DMS153 treated with DMSO at 0.1 percent for 48 hours (cell line): ENCODE results near the gene GNA12.

Source experiments
- DNase-seq: peaks from one replicate; lab custom pipeline; 2025; ENCODE audit not compliant: unreplicated experiment; lab: John Stamatoyannopoulos, UW

The GNA12 gene

DNA sequence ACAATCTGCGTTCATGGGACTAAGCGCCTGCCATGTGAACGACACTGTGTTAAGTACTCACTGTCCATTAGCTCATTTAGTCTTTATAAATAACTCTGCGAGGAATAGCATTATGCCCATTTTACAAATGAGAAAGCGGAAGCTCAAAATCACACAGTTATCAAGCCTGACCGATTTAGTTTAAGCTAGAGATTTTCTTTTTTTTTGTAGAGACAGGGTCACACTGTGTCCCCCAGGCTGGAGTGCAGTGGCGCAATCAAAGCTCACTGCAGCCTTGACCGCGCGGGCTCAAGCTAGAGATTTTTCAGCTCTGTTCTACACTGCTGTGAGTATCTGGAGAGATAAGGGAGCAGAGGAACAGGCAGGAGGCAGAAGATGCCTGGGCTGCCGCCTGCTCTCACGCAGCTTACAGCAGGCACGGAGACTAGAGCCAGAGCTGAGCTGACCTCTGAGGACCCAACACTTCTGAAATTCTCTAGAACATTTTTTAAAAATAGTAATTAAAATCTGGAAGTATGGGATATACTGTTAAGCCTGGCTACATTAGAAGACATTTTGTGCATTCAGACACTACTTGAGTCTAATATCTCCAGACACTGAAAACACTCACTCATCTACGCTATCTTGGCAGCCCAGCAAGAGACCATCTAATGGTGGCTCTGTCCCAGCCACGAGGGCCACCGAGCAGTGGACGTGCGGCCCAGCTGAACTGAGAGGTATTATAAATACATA is 38.7 kb downstream of the GNA12 start:
- no peak for DNase-seq

DNA sequence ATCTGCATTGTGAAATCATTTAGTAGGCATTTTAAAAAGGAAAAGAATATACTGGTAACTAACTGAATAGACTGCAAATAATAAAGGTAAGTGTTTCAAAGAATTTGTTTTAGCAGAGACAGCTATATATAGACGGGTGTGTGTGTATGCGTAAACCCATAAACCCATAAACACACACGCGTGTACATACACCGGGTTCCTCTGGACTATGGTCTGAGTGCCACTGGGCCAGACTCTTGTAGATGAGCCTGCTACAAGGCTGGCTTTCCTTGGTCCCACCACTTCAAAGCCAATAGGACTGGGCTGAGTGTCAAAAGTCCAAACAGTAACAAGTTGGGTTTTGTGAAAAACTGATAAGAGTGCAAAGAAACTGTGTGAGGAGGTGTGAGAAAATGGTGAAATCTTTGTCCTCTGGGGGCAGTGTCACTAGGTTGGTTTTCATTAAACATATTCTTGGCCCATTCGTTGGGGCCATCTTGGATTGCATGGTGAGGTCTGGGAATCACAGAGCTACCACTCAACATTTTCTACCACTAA is 39.8 kb downstream of the GNA12 start:
- no peak for DNase-seq

- DNase-seq = no peak
These were observed 40.4 kb downstream of the GNA12 start for GRCh38 chr7:2803755-2804154.

DNA sequence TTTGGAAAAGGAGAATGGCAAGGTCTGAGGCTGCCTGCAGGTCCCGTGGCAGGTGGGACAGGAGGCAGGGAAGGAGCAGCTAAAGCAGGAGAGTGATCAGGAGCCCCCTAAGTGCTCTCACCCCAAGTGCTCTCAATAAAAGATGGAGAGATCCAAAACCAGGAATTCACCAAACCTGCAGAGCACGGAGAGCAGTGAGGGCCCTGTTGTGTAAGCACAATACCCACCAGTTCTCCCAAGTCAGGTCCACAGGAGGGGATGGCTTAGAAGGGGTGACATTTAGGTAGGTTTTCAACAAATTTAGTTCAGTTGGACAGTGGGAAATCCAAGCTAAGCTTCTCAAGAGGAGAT is 40.8 kb downstream of the GNA12 start:
- DNase-seq = no peak

GRCh38 chr7:2802504-2803341 is 41.4 kb downstream of the GNA12 start:
- DNase-seq = peak; percentile 91

- no peak for DNase-seq
These were observed 42.0 kb downstream of the GNA12 start for GRCh38 chr7:2802101-2802500.

DNA sequence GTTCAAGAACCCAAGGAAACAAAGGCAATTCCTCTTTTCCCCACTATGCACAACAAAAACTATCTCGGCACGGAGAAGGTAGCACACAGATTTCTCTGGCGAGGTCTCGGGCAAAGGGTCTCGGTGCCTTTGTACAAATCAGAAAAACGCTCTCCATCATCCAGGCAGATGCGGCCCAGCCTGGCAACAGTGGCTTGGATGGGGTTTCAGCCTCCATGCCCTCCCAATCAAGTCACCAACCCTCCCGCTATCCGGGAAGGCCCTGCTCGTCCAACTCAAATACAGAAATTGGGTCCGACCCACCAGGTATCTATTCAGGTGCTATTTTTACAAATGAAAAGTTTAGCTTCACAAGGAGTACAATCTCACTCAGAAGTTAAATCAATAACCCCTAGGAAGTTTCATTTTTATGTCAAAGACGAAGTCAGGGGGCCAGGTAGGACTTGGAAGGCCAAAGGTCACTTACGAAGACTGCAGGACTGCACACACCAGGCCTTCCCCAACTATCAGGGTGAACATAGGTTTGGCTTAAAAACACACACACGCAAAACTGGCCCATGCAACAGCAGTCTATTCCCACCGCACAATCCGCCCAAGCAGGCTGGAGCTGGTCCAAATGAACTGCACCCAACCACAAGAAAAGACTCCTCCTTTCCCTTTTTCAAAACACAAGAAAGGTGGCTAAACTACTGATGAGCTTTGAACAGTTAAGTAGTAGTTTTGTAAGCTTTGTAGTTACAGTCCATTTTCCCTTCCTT is 43.0 kb downstream of the GNA12 start:
- DNase-seq = no peak

GRCh38 chr7:2800220-2800930 is 43.7 kb downstream of the GNA12 start:
- no peak for DNase-seq

GRCh38 chr7:2799253-2799652 is 44.9 kb downstream of the GNA12 start:
- DNase-seq = no peak

GRCh38 chr7:2798669-2799068 is 45.4 kb downstream of the GNA12 start:
- DNase-seq = no peak

GRCh38 chr7:2796358-2797352 is 47.5 kb downstream of the GNA12 start:
- DNase-seq = no peak

DNA sequence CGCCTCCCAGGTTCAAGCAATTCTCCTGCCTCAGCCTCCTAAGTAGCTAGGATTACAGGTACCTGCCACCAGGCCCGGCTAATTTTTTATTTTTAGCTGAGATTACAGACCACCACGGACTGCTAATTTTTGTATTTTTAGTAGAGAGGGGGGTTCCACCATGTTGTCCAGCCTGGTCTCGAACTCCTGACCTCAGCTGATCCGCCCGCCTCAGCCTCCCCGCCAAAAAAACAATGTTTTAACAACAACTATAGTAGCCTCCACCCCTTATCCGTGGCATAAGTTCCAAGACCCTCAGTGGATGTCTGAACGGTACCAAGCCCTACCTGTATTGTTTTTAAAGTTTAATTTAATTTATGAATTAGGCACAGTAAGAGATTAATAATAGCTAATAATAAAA is 48.2 kb downstream of the GNA12 start:
- no peak for DNase-seq

GRCh38 chr7:2794836-2795636 is 49.1 kb downstream of the GNA12 start:
- no peak for DNase-seq

GRCh38 chr7:2792856-2793487 is 51.1 kb downstream of the GNA12 start:
- no peak for DNase-seq

DNA sequence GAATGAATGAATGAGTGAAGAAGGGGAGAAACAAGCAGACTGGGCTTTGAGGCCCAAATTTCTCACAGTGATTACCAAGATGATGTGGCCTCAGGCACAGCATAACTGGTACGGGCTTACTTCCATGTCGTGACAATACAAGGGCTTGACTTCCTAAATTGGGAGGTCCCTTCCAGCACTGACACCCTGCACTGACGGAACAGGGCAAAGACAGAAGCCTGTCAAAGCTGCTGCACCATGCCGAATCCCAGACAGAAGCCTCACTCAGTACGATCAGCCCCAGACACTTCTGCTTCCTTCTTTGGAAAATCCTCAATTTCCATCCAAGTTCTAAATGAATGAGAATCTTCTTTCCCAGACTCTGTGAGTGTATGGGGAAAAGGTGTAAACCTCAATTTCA is 51.9 kb downstream of the GNA12 start:
- DNase-seq = no peak

DNA sequence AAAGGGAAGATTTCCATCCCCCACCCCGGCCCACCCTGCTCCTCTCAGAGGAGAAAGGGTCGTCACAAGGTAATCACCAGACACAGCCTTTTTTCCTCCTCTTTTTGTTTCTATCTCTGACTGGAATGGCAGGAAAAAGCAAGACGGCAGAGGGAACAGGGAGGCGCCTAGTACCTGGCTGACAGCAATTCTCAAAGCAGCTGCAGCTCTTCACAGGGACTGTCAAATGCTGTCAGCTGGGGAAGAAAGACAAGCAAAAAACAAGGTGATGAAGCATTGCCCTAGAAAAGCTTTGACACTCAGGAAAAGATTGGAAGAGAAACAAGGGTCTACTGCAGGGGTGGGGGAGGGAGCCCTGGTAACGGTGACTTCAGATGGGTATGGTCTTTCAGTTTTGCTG is 52.7 kb downstream of the GNA12 start:
- no peak for DNase-seq

GRCh38 chr7:2787251-2787951 is 56.7 kb downstream of the GNA12 start:
- no peak for DNase-seq

DNA sequence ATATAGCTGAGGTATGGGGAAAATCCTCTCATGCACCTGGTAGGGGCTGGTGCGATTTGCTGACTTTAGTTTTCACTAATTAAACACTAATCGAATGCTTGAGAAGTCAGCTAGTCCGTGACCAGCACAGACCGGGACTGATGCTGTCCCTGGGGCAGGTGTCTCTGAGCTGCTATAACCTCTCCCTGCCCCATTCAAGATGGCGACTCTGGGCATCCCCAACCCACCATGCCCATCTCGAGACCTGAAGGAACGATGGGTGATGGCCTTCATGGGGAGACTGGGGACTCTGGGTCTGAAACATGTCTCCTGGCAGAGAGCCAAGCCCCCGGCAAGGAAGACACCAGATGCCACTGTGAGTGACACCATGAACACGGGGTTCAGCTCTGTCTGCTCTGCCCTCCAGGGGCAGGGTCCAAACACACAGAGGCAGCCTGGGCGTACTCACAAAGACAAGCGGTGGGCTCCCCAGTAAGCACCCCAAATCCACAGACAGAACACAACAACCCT is 57.4 kb downstream of the GNA12 start:
- no peak for DNase-seq
